GM12873 (cell line): Measurements from ENCODE around the gene TOLLIP.

ENCODE experiments used
- CTCF ChIP-seq: IDR thresholded peaks from 2 replicates; pipeline ENCODE4 v1.5.1; 2012; ENCODE audit warnings: low read depth, mild to moderate bottlenecking, moderate library complexity, low read length, control low read depth; ENCODE audit not compliant: insufficient read depth; ENCODE audit errors: missing control alignments

TOLLIP gene

GRCh38 chr11:1255151-1255550 lies 54.3 kb downstream of the TOLLIP start:
- TF ChIP-seq CTCF: no peak

GRCh38 chr11:1254733-1255132 lies 54.7 kb downstream of the TOLLIP start:
- TF ChIP-seq CTCF: no peak

- TF ChIP-seq CTCF: no peak
Observed at GRCh38 chr11:1254086-1254648, 55.3 kb downstream of the TOLLIP start.

- no peak for TF ChIP-seq CTCF
Observed at GRCh38 chr11:1253103-1253485, 56.3 kb downstream of the TOLLIP start.

GRCh38 chr11:1252371-1253102 lies 56.9 kb downstream of the TOLLIP start:
- no peak for TF ChIP-seq CTCF

- no peak for TF ChIP-seq CTCF
Observed at GRCh38 chr11:1251236-1251770, 58.1 kb downstream of the TOLLIP start.

- TF ChIP-seq CTCF: no peak
Observed at GRCh38 chr11:1242289-1242688, 67.1 kb downstream of the TOLLIP start.
